ENCODE measurements around the gene SMAD5. TPM values are rescaled to one million over a fixed set of nuclear protein-coding genes. Genes with fewer than 3 reads are reported as not detected.

SMAD5 gene
- total RNA-seq, 1 donor from 2014 or later = 93.4 TPM

DNA sequence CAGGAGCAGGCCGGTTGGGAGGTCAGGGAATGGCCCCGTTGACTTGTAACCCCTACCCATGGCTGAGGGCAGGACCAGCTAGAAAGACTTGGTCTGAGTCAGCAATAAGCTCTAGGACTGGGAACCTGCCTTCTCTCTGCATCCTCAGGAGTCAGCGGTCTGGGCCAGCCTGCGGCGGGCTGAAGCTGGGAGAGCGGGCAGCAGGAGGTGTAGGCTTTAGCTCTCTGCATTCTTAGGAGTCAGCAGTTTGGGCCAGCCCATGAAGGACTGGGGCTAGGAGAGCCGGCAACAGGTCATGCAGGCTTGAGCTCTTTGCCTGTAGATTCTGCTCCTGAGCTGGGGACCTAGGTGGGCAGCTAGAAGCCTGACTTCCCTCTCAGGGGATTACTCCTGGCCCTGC lies 66.8 kb downstream of the SMAD5 start:
- H3K36me3 Mint-ChIP-seq = no peaks in the 10 kb centered on the region
- peaks cover 14% of the 10 kb centered on the region for H3K27me3 Mint-ChIP-seq (ENCODE audit: low read depth)
- TF ChIP-seq, protein P1, sequence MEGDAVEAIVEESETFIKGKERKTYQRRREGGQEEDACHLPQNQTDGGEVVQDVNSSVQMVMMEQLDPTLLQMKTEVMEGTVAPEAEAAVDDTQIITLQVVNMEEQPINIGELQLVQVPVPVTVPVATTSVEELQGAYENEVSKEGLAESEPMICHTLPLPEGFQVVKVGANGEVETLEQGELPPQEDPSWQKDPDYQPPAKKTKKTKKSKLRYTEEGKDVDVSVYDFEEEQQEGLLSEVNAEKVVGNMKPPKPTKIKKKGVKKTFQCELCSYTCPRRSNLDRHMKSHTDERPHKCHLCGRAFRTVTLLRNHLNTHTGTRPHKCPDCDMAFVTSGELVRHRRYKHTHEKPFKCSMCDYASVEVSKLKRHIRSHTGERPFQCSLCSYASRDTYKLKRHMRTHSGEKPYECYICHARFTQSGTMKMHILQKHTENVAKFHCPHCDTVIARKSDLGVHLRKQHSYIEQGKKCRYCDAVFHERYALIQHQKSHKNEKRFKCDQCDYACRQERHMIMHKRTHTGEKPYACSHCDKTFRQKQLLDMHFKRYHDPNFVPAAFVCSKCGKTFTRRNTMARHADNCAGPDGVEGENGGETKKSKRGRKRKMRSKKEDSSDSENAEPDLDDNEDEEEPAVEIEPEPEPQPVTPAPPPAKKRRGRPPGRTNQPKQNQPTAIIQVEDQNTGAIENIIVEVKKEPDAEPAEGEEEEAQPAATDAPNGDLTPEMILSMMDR (IDR thresholded peaks at IDR 0.05; ENCODE audit: unreplicated experiment) = no peak
- H3K27ac Mint-ChIP-seq = no peak overlapping the region
- H3K4me1 Mint-ChIP-seq = peaks cover 17% of the 10 kb centered on the region
- no peak overlapping the region for H3K4me3 Mint-ChIP-seq
- peak in 1 of 2 experiments; percentile 13 for DNase-seq (ENCODE audit: low spot score in 2 of 2, unreplicated experiment in 2 of 2)
- no peaks in the 10 kb centered on the region for H3K9me3 Mint-ChIP-seq

DNA sequence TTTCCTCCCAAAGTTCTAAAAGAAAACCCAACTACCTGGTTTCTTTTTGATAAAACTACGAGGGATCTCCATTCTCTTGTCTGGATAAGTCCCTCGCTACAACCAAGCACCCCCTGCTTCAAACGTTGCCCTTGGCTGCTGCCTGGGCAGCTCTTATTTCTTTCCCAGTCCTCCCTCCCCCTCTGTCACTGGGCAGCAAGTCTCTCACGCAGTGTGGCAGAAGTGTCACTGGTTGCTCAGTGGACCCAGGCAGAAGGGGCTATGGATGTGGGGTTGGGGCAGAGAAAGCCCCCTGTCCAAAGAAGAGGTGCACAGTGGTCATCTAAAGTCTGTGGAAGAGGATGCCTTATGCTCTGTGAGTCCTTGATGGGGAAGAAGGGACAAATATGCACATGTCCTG lies 67.5 kb downstream of the SMAD5 start:
- peak in 1 of 2 experiments; percentile 17 for DNase-seq (ENCODE audit: low spot score in 2 of 2, unreplicated experiment in 2 of 2)
- H3K9me3 Mint-ChIP-seq = no peaks in the 10 kb centered on the region
- no peaks in the 10 kb centered on the region for H3K36me3 Mint-ChIP-seq
- TF ChIP-seq, protein P1 (IDR thresholded peaks at IDR 0.05; ENCODE audit: unreplicated experiment) = no peak
- H3K4me3 Mint-ChIP-seq = no peak overlapping the region
- no peak overlapping the region for H3K27ac Mint-ChIP-seq
- peaks cover 17% of the 10 kb centered on the region for H3K4me1 Mint-ChIP-seq
- peaks cover 7% of the 10 kb centered on the region for H3K27me3 Mint-ChIP-seq (ENCODE audit: low read depth)

DNA sequence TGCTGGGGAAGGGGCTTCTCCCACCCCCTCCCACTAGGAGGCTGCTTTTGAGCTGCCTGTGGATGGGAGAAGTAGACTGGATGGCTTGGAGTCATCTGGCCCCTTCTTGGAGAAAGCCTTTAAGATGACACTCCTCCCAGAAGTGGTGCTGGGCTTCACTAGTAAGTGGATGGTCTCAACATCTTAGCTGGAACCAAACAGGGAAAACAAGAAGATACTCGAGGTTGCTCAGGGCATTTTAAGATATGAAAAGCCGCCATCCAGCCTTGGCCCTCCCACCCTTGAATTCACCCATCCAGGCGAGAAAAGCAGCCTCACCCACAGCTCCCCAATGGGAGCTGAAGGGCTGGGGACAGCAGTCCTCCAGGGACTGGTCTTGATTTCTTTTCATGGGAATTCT lies 68.1 kb downstream of the SMAD5 start:
- H3K9me3 Mint-ChIP-seq = peaks cover 6% of the 10 kb centered on the region
- no peak overlapping the region for H3K4me3 Mint-ChIP-seq
- peak in 1 of 2 experiments; percentile 9 for DNase-seq (ENCODE audit: low spot score in 2 of 2, unreplicated experiment in 2 of 2)
- TF ChIP-seq, protein P1 (IDR thresholded peaks at IDR 0.05; ENCODE audit: unreplicated experiment) = no peak
- H3K4me1 Mint-ChIP-seq = peaks cover 17% of the 10 kb centered on the region
- peaks cover 4% of the 10 kb centered on the region for H3K27me3 Mint-ChIP-seq (ENCODE audit: low read depth)
- peaks cover 2% of the 10 kb centered on the region for H3K36me3 Mint-ChIP-seq
- H3K27ac Mint-ChIP-seq = no peak overlapping the region

DNA sequence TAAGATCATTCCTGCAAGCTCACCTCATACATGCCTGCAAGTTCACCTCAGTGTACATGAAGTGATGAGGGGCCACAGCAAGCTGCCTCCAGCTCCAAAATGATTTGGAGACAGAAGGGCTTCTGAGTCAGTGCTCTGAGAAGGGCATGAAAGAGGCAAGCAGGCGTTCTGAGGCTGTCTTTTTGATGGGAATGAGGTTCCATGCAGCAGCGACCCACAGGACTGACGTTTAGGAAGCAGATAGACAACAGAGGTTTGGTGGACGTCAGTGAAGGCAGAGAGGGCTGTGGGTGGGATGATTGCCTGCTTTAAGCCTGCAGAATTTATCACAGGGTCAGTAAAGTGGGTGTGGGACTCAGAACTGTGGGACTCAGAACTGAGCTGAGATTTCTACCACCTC lies 69.2 kb downstream of the SMAD5 start:
- no peak overlapping the region for H3K27ac Mint-ChIP-seq
- H3K9me3 Mint-ChIP-seq = peaks cover 6% of the 10 kb centered on the region
- peak in 1 of 2 experiments; percentile 33 for DNase-seq (ENCODE audit: low spot score in 2 of 2, unreplicated experiment in 2 of 2)
- peaks cover 17% of the 10 kb centered on the region for H3K4me1 Mint-ChIP-seq
- H3K36me3 Mint-ChIP-seq = peaks cover 2% of the 10 kb centered on the region
- TF ChIP-seq, protein P1 (IDR thresholded peaks at IDR 0.05; ENCODE audit: unreplicated experiment) = no peak
- peaks cover 4% of the 10 kb centered on the region for H3K27me3 Mint-ChIP-seq (ENCODE audit: low read depth)
- no peak overlapping the region for H3K4me3 Mint-ChIP-seq

DNA sequence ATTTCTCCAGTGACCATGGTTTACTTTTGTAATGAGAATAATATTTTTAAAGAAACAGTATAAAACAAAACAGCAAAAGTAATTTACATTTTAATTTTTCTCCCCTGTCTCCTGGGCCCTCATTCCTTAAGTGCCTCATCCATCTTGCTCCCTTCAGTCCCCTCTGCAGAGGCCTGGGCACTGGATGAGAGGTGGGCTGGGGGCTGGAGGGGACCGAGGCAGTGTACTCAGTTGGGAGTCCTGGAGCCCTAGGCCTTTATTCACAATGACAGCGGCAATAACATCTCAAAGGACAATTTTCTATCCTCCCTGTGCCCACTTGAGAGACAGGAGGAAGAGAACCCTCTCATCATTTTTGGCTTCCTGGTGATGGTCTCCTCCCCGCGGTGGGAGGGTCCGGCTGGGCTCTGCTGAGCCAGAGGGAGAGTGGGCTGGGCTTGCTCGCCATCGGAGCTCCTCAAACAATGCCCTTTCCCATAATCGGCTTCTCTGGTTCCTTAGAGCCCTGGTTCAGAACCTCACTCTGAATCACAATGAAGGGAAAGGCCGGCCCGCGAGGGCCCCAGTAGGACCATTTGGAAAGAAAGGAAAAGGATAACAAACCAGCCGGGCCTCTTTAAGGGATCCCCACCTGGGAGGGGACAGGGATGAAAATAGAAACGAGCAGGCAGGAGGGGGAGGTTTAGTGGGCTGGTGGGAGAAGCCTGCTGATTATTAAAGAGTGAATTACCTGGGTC lies 70.0 kb downstream of the SMAD5 start:
- Mint-ChIP-seq H3K4me1 (peaks cover 15% of the 10 kb centered on the region), H3K9me3 (peaks cover 6% of the 10 kb centered on the region), H3K36me3 (peaks cover 2% of the 10 kb centered on the region), H3K27me3 (ENCODE audit: low read depth) (peaks cover 4% of the 10 kb centered on the region), H3K27ac (peak overlapping the region; percentile 67), H3K4me3 (peak overlapping the region; percentile 62)
- DNase-seq (ENCODE audit: low spot score in 2 of 2, unreplicated experiment in 2 of 2) = peak in 1 of 2 experiments; percentile 43
- TF ChIP-seq, protein P1 (IDR thresholded peaks at IDR 0.05; ENCODE audit: unreplicated experiment) = no peak

Data from mesothelial cell of epicardium (in vitro differentiated cells).